GM23248 (cell line): ENCODE data around the gene TECPR2. TPM values are rescaled to one million over a fixed set of nuclear protein-coding genes. Genes with fewer than 3 reads are reported as not detected.

ENCODE experiments used
- DNase-seq: peaks from one replicate; pipeline ENCODE4 v3.0.0-alpha.2; 2015
- H2AFZ ChIP-seq: fragments of 200-600 bp; sonication (generic); 2 replicates; pipeline ENCODE4 v1.6.1; 2016; ENCODE audit warnings: antibody characterized with exemption
- H3F3A ChIP-seq: fragments of 200-600 bp; sonication (generic); 2 replicates; pipeline ENCODE4 v1.6.1; 2016; ENCODE audit warnings: mild to moderate bottlenecking, antibody characterized with exemption, mixed run types; ENCODE audit not compliant: insufficient read depth
- H3K27ac ChIP-seq: fragments of 200-600 bp; sonication (generic); 2 replicates; pipeline ENCODE4 v1.5.1; 2016; ENCODE audit warnings: mild to moderate bottlenecking
- H3K27me3 ChIP-seq: fragments of 200-600 bp; sonication (generic); replicated peaks from 2 replicates; pipeline ENCODE4 v1.6.1; 2016; ENCODE audit warnings: mild to moderate bottlenecking; ENCODE audit not compliant: insufficient read depth
- H3K36me3 ChIP-seq: fragments of 200-600 bp; sonication (generic); 2 replicates; pipeline ENCODE4 v1.6.1; 2016; ENCODE audit warnings: low read depth, mild to moderate bottlenecking
- H3K4me1 ChIP-seq: fragments of 200-600 bp; sonication (generic); 2 replicates; pipeline ENCODE4 v1.6.1; 2016; ENCODE audit warnings: mild to moderate bottlenecking; ENCODE audit not compliant: insufficient read depth
- H3K4me2 ChIP-seq: fragments of 200-600 bp; sonication (generic); one replicate; pipeline ENCODE4 v1.6.1; 2016; ENCODE audit warnings: mild to moderate bottlenecking; ENCODE audit not compliant: unreplicated experiment
- H3K4me3 ChIP-seq: fragments of 200-600 bp; sonication (generic); 2 replicates; pipeline ENCODE4 v1.5.1; 2016; ENCODE audit warnings: mild to moderate bottlenecking
- H3K79me2 ChIP-seq: fragments of 200-600 bp; sonication (generic); 2 replicates; pipeline ENCODE4 v1.6.1; 2016; ENCODE audit warnings: mild to moderate bottlenecking; ENCODE audit not compliant: insufficient read depth
- H3K9ac ChIP-seq: fragments of 200-600 bp; sonication (generic); 2 replicates; pipeline ENCODE4 v1.6.1; 2016; ENCODE audit warnings: mild to moderate bottlenecking
- H3K9me2 ChIP-seq: fragments of 200-600 bp; sonication (generic); 2 replicates; pipeline ENCODE4 v1.6.1; 2016; ENCODE audit warnings: mixed run types, mild to moderate bottlenecking, moderate library complexity; ENCODE audit not compliant: insufficient read depth
- H3K9me3 ChIP-seq: fragments of 200-600 bp; sonication (generic); one replicate; pipeline ENCODE4 v1.6.1; 2017; ENCODE audit warnings: low read depth
- H4K20me1 ChIP-seq: fragments of 200-600 bp; sonication (generic); 2 replicates; pipeline ENCODE4 v1.6.0; 2016; ENCODE audit not compliant: insufficient read depth
- EZH2 ChIP-seq: fragments of 200-600 bp; sonication (generic); IDR thresholded peaks from 2 replicates; pipeline ENCODE4 v1.6.1; 2018; ENCODE audit warnings: antibody characterized with exemption, mild to moderate bottlenecking; ENCODE audit not compliant: insufficient read depth, poor library complexity, severe bottlenecking
- EZH2phosphoT487 ChIP-seq: fragments of 200-600 bp; sonication (generic); IDR thresholded peaks from 2 replicates; pipeline ENCODE4 v1.6.1; 2018; ENCODE audit warnings: antibody characterized with exemption, moderate library complexity, mild to moderate bottlenecking, low read depth; ENCODE audit not compliant: insufficient read depth
- WGBS, 2 experiments: methylation state at CpG; one replicate each; pipeline ENCODE4 v1.1.6; 2015 to 2017; ENCODE audit warnings: low lambda C conversion rate in 2 of 2, low coverage in 1 of 2; ENCODE audit errors: missing lambda C conversion rate in 2 of 2; 5-methylcytosine and 5-hydroxymethylcytosine counted together
- in situ Hi-C: fragments of 300-500 bp; cut with MboI; formaldehyde crosslinking; loops from 2 replicates; pipeline ENCODE4 v1.15.0; 2020
- polyA plus RNA-seq: library from polyadenylated mRNA; unstranded; fragments of >200 nt; fragmentation: Nextera tagmentation; extraction: Ambion mirVana; gene quantifications from 2 replicates; pipeline ENCODE4 v1.2.1, GENCODE V29; 2016
- total RNA-seq: library from RNA; depleted of rRNA; stranded (reverse); fragments of >200 nt; shearing (Covaris generic); gene quantifications from 2 replicates; pipeline ENCODE4 v1.2.3, GENCODE V29; 2014

TECPR2 gene
- total and polyA plus RNA-seq, 2 experiments from 2014 or later: 11.4 to 15.8 TPM

GRCh38 chr14:102464006-102464405 is 101.3 kb downstream of the TECPR2 start:
- TF ChIP-seq EZH2phosphoT487 (no peak), EZH2 (no peak)
- in situ Hi-C loops: no loop called here
- H2AFZ ChIP-seq: no peak overlapping the region
- H3K27ac ChIP-seq: no peak overlapping the region
- no peaks in the 10 kb centered on the region for H3K9me2 ChIP-seq
- peaks cover 5% of the 10 kb centered on the region; the same call in 1 of the 2 replicates for H3F3A ChIP-seq
- no peaks in the 10 kb centered on the region for H3K9me3 ChIP-seq
- no peak overlapping the region for H3K4me2 ChIP-seq
- H3K79me2 ChIP-seq: no peaks in the 10 kb centered on the region
- no peak overlapping the region for H3K4me3 ChIP-seq
- no peak overlapping the region for H3K9ac ChIP-seq
- H3K36me3 ChIP-seq: no peaks in the 10 kb centered on the region; the same call in 1 of the 2 replicates
- H3K4me1 ChIP-seq: no peaks in the 10 kb centered on the region
- DNase-seq: no peak
- 95 to 100% methylated on average over 4 of the region's 4 CpGs for WGBS, 2 experiments
- no peaks in the 10 kb centered on the region for H4K20me1 ChIP-seq
- H3K27me3 ChIP-seq: no peaks in the 10 kb centered on the region

- Histone ChIP-seq H3K9me2 (no peaks in the 10 kb centered on the region), H3K36me3 (no peaks in the 10 kb centered on the region; the same call in 1 of the 2 replicates), H3K27ac (no peak overlapping the region), H3F3A (peaks cover 5% of the 10 kb centered on the region; the same call in 1 of the 2 replicates), H3K9ac (no peak overlapping the region), H2AFZ (no peak overlapping the region), H3K4me2 (no peak overlapping the region), H3K9me3 (no peaks in the 10 kb centered on the region), H3K4me1 (no peaks in the 10 kb centered on the region), H3K27me3 (no peaks in the 10 kb centered on the region), H4K20me1 (no peaks in the 10 kb centered on the region), H3K79me2 (no peaks in the 10 kb centered on the region), H3K4me3 (no peak overlapping the region)
- DNase-seq: no peak
- 94% methylated on average over 6 of the region's 6 CpGs for WGBS, 2 experiments
- no peak for TF ChIP-seq EZH2phosphoT487
- no peak for TF ChIP-seq EZH2
- in situ Hi-C loops: no loop called here
Measured at GRCh38 chr14:102464846-102465341, 102.2 kb downstream of the TECPR2 start.

GRCh38 chr14:102469261-102469660 is 106.5 kb downstream of the TECPR2 start:
- TF ChIP-seq EZH2phosphoT487 (no peak), EZH2 (no peak)
- no peak for DNase-seq
- no peaks in the 10 kb centered on the region for H4K20me1 ChIP-seq
- H3F3A ChIP-seq: no peaks in the 10 kb centered on the region
- WGBS, 2 experiments: 94 to 96% methylated on average over 1 of the region's 1 CpG
- H3K9ac ChIP-seq: no peak overlapping the region
- no peaks in the 10 kb centered on the region for H3K79me2 ChIP-seq
- H3K4me1 ChIP-seq: no peaks in the 10 kb centered on the region
- in situ Hi-C loops: no loop called here
- no peaks in the 10 kb centered on the region for H3K9me3 ChIP-seq
- no peaks in the 10 kb centered on the region for H3K9me2 ChIP-seq
- H3K4me2 ChIP-seq: no peak overlapping the region
- H2AFZ ChIP-seq: no peak overlapping the region
- H3K27ac ChIP-seq: no peak overlapping the region
- H3K27me3 ChIP-seq: no peaks in the 10 kb centered on the region
- no peak overlapping the region for H3K4me3 ChIP-seq
- H3K36me3 ChIP-seq: no peaks in the 10 kb centered on the region; the same call in 1 of the 2 replicates

GRCh38 chr14:102471921-102472790 is 109.4 kb downstream of the TECPR2 start:
- no peak for TF ChIP-seq EZH2phosphoT487
- TF ChIP-seq EZH2: no peak
- H3K27me3 ChIP-seq: no peaks in the 10 kb centered on the region
- H3K4me1 ChIP-seq: no peaks in the 10 kb centered on the region
- no peak overlapping the region for H3K4me2 ChIP-seq
- H2AFZ ChIP-seq: no peak overlapping the region
- H4K20me1 ChIP-seq: no peaks in the 10 kb centered on the region
- no peaks in the 10 kb centered on the region for H3K9me2 ChIP-seq
- no peaks in the 10 kb centered on the region for H3F3A ChIP-seq
- no peak overlapping the region for H3K9ac ChIP-seq
- no peaks in the 10 kb centered on the region for H3K9me3 ChIP-seq
- no peak overlapping the region for H3K4me3 ChIP-seq
- WGBS, 2 experiments: 88 to 91% methylated on average over 8 of the region's 8 CpGs
- no peaks in the 10 kb centered on the region; the same call in 1 of the 2 replicates for H3K36me3 ChIP-seq
- DNase-seq: no peak
- in situ Hi-C loops: no loop called here
- no peak overlapping the region for H3K27ac ChIP-seq
- no peaks in the 10 kb centered on the region for H3K79me2 ChIP-seq
